ENCODE data around the gene POLR2H. TPM values are rescaled to one million over a fixed set of nuclear protein-coding genes. Genes with fewer than 3 reads are reported as not detected.
A peak's percentile ranks its signal among the peaks of the same experiment; 100 is the strongest.
"Not testable (repeated sequence)": the region's sequence is repeated elsewhere in the genome, so short reads cannot be mapped to it uniquely, and the experiment has no call there.

POLR2H gene
- total RNA-seq, 4 donors from 2014 or later, result 65.1 to 181 (median 95.3) TPM

DNA sequence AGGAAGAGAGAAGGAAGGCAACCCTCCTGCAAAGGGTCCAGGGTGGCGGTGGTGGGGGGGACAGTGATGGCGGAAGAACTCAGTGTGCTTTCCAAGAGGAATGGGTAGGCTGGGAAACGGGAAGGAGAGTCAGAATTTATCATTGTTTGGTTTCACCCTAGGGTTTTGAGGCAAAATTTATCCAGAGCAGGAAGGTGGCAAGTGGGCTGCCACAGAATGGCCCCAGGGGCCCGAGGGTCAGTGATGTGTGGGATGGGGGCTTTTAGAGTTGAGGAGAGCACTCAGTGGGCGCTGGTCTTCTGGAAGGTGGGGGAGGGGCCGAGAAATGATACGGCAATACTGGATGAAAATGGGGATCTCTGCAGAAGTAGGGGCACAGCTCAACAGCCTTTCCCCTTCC lies 23.5 kb upstream of the POLR2H start:
- Histone ChIP-seq H3K9me3 (no peaks in the 10 kb centered on the region), H3K36me3 (peaks cover 0 to 41% (median 3%) of the 10 kb centered on the region in 3 donors), H3K27ac (peak overlapping the region; percentile 94 to 100 (median 98)), H3K27me3 (no peaks in the 10 kb centered on the region), H3K4me1 (peaks cover 0 to 37% (median 23%) of the 10 kb centered on the region in 4 donors), H3K4me3 (peak overlapping the region in 2 of 4 donors; percentile 22 to 31)
- 61 to 64% methylated on average over 7 of the region's 7 CpGs for WGBS, 2 donors
- TF ChIP-seq POLR2A (IDR thresholded peaks at IDR 0.05) (no peak), EP300 (IDR thresholded peaks at IDR 0.05) (no peak), CTCF (IDR thresholded peaks at IDR 0.05) (no peak)
- DNase-seq (ENCODE audit: low spot score in 2 of 2), result no peak

DNA sequence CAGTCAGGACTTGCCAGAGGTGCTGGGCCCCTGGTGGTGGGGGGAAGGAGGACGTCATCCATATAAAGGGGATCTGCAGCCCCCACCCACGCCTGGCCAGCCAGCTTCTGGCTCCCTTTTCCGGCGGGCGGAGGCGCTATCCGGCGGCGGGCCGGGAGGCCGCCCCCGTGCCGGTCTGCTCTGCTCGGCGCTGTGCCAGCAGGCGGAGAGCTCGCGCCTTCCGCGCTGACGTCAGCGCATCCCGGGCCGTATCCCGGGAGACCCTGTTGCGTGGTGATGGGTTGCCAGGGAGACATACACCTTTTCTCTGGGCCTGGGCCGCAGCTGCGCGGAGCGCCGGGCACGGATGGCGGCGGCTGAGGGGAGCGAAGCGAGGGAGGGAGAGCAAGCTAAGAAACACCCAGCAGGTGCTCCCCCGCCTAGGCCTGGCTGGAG lies 23.0 kb upstream of the POLR2H start:
- H3K4me1 ChIP-seq, result peaks cover 0 to 43% (median 23%) of the 10 kb centered on the region in 4 donors
- TF ChIP-seq POLR2A (IDR thresholded peaks at IDR 0.05), result peak in 1 of 2 donors; percentile 21
- TF ChIP-seq EP300 (IDR thresholded peaks at IDR 0.05), result peak; percentile 44 to 71
- TF ChIP-seq CTCF (IDR thresholded peaks at IDR 0.05), result peak in 2 of 5 experiments; percentile 18 to 34
- H3K36me3 ChIP-seq, result peaks cover 0 to 41% (median 0%) of the 10 kb centered on the region in 3 donors
- H3K9me3 ChIP-seq, result no peaks in the 10 kb centered on the region
- peak overlapping the region in 2 of 4 donors; percentile 22 to 31 for H3K4me3 ChIP-seq
- peak; percentile 74 to 78 for DNase-seq (ENCODE audit: low spot score in 2 of 2)
- no peaks in the 10 kb centered on the region for H3K27me3 ChIP-seq
- peak overlapping the region; percentile 94 to 100 (median 98) for H3K27ac ChIP-seq
- WGBS, 2 donors, result 17% methylated on average over 10 to 35 of the region's 37 CpGs

DNA sequence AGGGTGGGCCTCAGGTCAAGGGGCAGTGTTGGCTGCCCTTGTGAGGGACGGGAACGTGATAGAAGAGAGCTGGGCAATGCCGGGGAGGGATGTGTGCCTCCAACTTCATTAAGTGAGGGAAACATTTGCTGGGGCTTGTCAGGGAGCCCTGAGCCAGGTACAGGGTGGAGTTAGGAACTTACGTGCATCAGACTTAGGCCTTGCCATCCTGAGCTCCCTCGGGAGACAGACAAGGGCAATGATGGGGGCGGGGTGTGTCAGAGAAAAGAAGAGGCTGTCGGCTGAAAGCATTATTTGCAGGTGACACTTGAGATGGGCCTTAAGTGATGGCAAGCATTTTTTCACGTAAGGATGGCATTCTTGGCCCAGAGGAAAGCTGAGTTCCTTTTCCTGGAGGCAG lies 22.5 kb upstream of the POLR2H start:
- Histone ChIP-seq H3K36me3 (peaks cover 0 to 41% (median 0%) of the 10 kb centered on the region in 3 donors), H3K27me3 (no peaks in the 10 kb centered on the region), H3K9me3 (no peaks in the 10 kb centered on the region), H3K4me1 (peaks cover 0 to 44% (median 23%) of the 10 kb centered on the region in 4 donors), H3K4me3 (peak overlapping the region in 2 of 4 donors; percentile 22 to 31), H3K27ac (peak overlapping the region; percentile 94 to 100 (median 98))
- WGBS, 2 donors, result 43 to 54% methylated on average over 8 of the region's 8 CpGs
- TF ChIP-seq POLR2A (IDR thresholded peaks at IDR 0.05) (no peak), EP300 (IDR thresholded peaks at IDR 0.05) (no peak), CTCF (IDR thresholded peaks at IDR 0.05) (no peak)
- no peak for DNase-seq (ENCODE audit: low spot score in 2 of 2)

- Histone ChIP-seq H3K36me3 (peaks cover 0 to 41% (median 0%) of the 10 kb centered on the region in 3 donors), H3K4me1 (peaks cover 0 to 44% (median 23%) of the 10 kb centered on the region in 4 donors), H3K27ac (peak overlapping the region in 1 of 4 donors; percentile 97)
- DNase-seq (ENCODE audit: low spot score in 2 of 2); H3K9me3 ChIP-seq; H3K27me3 ChIP-seq; H3K4me3 ChIP-seq: not testable (repeated sequence)
- whole genome bisulfite sequencing, 2 donors, result 82 to 90% methylated on average over 19 of the region's 19 CpGs
Observed at GRCh38 chr3:184339451-184340135, 21.9 kb upstream of the POLR2H start.

GRCh38 chr3:184341925-184342324 lies 19.6 kb upstream of the POLR2H start:
- no peak for TF ChIP-seq CTCF (IDR thresholded peaks at IDR 0.05)
- TF ChIP-seq EP300 (IDR thresholded peaks at IDR 0.05), result no peak
- TF ChIP-seq POLR2A (IDR thresholded peaks at IDR 0.05), result no peak
- peaks cover 0 to 53% (median 28%) of the 10 kb centered on the region in 4 donors for H3K4me1 ChIP-seq
- H3K27me3 ChIP-seq, result no peaks in the 10 kb centered on the region
- no peak overlapping the region for H3K27ac ChIP-seq
- H3K4me3 ChIP-seq, result no peak overlapping the region
- no peaks in the 10 kb centered on the region for H3K9me3 ChIP-seq
- 92 to 95% methylated on average over 7 of the region's 7 CpGs for whole genome bisulfite sequencing, 2 donors
- no peak for DNase-seq (ENCODE audit: low spot score in 2 of 2)
- H3K36me3 ChIP-seq, result peaks cover 0 to 52% (median 0%) of the 10 kb centered on the region in 3 donors

Measured in tibial nerve (tissue), 4 donors.